Measurements from ENCODE around the gene ENTPD7.

- TF ChIP-seq CTCF (IDR thresholded peaks at IDR 0.05) (no peak), POLR2A (IDR thresholded peaks at IDR 0.05) (no peak)
Observed at GRCh38 chr10:99628923-99629624, 30.2 kb upstream of the ENTPD7 start.
